GM13977 (cell line): ENCODE data around the gene CRAT.
"Not testable (repeated sequence)": the region's sequence is repeated elsewhere in the genome, so short reads cannot be mapped to it uniquely, and the experiment has no call there.

Experiments
- DNase-seq: peaks from one replicate; pipeline ENCODE4 v3.0.0; 2012; ENCODE audit warnings: low spot score
- in situ Hi-C: fragments of 300-500 bp; cut with MboI; formaldehyde crosslinking; loops from one replicate; pipeline ENCODE4 v1.12.0; 2022; ENCODE audit warnings: low sequenced_read_pairs, low pct_unique_long_range_greater_than_20kb, mixed read lengths, inconsistent platforms; ENCODE audit not compliant: unreplicated experiment
- TF ChIP-seq, protein P1 (sequence below): IDR thresholded peaks from 2 replicates; pipeline ENCODE4 v1.5.1; 2012; ENCODE audit warnings: mild to moderate bottlenecking, control low read depth; ENCODE audit not compliant: insufficient read depth; ENCODE audit errors: extremely low read depth, missing control alignments

Gene CRAT

DNA sequence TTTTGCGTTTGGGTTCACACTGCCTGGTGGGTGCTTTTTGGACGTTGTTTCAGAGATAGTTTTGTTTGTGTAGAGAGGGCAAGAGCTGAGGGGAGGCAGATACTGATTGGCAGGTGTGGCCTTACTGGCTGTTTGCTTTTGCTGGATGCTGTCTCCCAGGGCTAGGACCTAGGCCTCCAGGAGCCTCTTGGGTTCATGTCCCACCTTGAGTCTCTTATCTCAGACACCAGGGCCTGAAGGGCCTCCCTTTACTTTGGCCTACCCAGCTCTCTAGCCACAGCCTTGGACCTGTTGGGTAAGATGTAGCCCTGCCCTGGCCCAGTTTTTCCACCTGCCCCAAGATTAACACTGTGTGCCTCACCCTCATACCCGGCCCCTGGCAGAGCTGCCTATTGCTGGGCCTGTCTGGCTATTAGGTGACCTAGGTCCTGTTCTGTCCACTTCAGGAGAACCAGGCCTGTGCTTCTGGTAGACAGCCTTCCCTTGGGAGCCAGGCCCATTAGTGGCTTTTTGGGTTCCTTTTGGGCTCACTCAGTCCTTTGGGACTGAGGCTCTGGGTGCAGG, 14.0 kb upstream of the CRAT start:
- TF ChIP-seq, protein P1, sequence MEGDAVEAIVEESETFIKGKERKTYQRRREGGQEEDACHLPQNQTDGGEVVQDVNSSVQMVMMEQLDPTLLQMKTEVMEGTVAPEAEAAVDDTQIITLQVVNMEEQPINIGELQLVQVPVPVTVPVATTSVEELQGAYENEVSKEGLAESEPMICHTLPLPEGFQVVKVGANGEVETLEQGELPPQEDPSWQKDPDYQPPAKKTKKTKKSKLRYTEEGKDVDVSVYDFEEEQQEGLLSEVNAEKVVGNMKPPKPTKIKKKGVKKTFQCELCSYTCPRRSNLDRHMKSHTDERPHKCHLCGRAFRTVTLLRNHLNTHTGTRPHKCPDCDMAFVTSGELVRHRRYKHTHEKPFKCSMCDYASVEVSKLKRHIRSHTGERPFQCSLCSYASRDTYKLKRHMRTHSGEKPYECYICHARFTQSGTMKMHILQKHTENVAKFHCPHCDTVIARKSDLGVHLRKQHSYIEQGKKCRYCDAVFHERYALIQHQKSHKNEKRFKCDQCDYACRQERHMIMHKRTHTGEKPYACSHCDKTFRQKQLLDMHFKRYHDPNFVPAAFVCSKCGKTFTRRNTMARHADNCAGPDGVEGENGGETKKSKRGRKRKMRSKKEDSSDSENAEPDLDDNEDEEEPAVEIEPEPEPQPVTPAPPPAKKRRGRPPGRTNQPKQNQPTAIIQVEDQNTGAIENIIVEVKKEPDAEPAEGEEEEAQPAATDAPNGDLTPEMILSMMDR = no peak
- in situ Hi-C loops = loop anchor here (25.0 kb wide), 1 partner anchor 663 kb away; no protein-coding TSS in a partner anchor

GRCh38 chr9:129122976-129123375, 12.4 kb upstream of the CRAT start:
- DNase-seq, in situ Hi-C loops: not testable (repeated sequence)

More for the DNA sequence above, 14.0 kb upstream of the CRAT start:
- DNase-seq = no peak

- TF ChIP-seq, protein P1 = no peak
- in situ Hi-C loops = no loop called here
- no peak for DNase-seq
These were observed 11.5 kb upstream of the CRAT start for GRCh38 chr9:129122133-129122532.

GRCh38 chr9:129121483-129121882, 10.9 kb upstream of the CRAT start:
- DNase-seq = no peak
- TF ChIP-seq, protein P1 = no peak
- in situ Hi-C loops = no loop called here

DNA sequence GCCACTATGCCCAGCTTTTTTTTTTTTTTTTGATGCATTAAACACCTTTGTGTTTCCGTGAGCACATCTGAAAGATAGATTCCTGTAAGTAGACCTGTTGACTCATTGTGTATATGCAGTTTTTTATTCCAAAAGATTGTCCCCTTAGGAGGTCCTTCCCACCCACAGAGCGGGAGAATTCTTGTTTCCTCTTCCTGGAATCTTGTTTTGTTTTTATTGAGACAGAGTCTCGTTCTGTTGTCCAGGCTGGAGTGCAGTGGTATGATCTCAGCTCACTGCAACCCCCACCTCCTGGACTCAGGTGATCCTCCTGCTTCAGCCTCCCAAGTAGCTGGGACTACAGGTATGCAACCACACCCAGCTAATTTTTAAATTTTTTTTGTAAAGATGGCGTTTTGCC, 8.2 kb upstream of the CRAT start:
- TF ChIP-seq, protein P1 = no peak

GRCh38 chr9:129113645-129114304, 3.2 kb upstream of the CRAT start:
- TF ChIP-seq, protein P1 = no peak
- DNase-seq = no peak
- in situ Hi-C loops = no loop called here

More for the DNA sequence above, 8.2 kb upstream of the CRAT start:
- in situ Hi-C loops = no loop called here
- DNase-seq = no peak

GRCh38 chr9:129112526-129112925, 1.9 kb upstream of the CRAT start:
- in situ Hi-C loops = not testable (repeated sequence)

More at GRCh38 chr9:129112526-129112925, 1.9 kb upstream of the CRAT start:
- DNase-seq = not testable (repeated sequence)
